HT-29 (cell line): Measurements from ENCODE around the gene UBAC1. TPM values are rescaled to one million over a fixed set of nuclear protein-coding genes. Genes with fewer than 3 reads are reported as not detected.
"Not testable (repeated sequence)": the region's sequence is repeated elsewhere in the genome, so short reads cannot be mapped to it uniquely, and the experiment has no call there.

Experiments used
- DNase-seq: peaks from one replicate; pipeline ENCODE4 v3.0.0-alpha.2; 2015; ENCODE audit warnings: low spot score
- total RNA-seq: library from RNA; depleted of rRNA; stranded (reverse); fragments of >200 nt; shearing (Covaris generic); gene quantifications from 2 replicates; pipeline ENCODE4 v1.2.3, GENCODE V29; 2014

UBAC1 gene
- total RNA-seq, 1 experiment from 2014 or later, result 53.0 TPM

GRCh38 chr9:135943604-135944003 is 17.6 kb downstream of the UBAC1 start:
- DNase-seq, result not testable (repeated sequence)

GRCh38 chr9:135941288-135941995 is 19.7 kb downstream of the UBAC1 start:
- no peak for DNase-seq

DNA sequence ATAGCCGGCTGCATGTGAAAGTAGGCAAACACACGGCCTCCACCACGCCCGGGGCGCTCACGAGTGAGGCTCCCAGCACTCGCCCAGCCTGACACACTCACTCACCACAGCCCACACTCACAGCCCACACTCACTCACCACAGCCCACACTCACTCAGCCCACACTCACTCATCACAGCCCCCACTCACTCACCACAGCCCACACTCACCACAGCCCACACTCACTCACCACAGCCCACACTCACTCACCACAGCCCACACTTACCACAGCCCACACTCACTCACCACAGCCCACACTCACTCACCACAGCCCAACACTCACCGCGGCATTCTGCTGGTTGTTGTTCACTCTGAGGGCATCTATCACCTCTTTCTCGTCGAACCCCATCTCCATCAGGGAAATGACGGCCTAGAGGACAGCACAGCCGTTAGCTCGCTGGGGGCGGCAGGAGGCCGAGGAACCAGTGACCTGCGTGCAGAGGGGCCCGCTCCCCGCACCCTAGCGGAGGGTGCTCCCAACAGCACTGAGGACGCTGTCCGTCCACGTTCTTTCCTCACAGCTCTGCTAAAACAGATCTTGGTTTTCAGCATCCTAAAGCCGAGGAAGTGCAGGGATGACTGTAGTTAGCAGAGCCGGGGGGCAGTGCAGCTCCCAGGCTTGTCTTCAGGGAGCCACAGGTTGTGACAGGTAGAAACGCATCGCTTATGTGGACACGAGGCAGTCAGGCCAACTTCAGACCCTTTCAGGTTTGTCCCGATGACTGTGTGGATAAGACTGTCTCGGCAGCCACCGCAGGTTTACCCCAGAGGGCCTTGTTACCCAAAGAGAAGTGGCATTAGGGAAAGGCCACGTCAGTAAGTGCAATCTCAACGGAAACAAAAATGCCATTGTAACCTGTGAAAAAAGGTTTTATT is 21.6 kb downstream of the UBAC1 start:
- DNase-seq, result no peak

DNA sequence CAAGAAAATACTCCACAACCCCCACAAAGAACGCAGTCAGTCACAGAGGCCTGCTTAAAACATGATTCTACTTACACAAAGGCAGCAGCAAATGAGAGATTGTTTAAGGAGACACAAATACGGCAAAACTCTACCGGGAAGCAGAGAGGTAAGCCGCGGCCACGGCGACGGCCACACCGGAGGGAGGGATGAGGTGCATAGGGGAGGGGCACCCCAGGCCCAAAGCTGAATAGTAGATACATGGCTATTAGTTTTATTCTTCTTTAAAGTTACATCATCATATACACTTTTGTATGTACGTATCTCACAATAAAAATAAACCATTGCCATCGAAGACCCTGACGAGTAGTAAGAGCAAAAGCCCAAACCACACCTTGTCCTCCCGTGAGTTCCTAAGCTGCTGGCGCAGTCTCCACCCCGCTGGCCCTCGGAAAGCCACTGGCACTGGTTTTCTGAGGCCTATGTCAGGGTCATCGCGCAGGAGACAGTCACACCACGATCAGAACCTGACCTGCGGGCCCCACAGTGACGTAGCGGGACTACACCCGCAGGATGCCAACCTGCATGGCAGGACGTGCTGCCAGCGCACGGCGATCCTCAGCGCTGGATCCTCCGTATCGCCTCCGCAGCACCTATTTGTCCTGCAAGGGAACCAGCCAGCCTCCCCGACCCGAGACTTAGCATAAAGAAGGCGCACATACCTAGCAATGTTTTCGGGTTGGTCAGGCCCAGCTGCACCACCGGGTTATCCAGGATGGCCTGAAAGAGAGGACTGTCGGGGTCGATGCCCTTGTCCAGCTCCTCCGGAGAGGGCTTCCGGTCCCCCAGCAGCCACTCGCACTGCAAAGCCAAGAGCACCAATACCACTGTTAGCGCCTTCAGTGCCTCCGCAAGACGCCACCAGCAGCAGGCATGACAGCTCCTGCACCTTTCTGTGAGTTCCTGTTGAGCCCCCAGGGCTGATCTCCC is 23.4 kb downstream of the UBAC1 start:
- no peak for DNase-seq

- DNase-seq, result no peak
Measured at GRCh38 chr9:135933114-135933513, 28.1 kb downstream of the UBAC1 start.

GRCh38 chr9:135932656-135933055 is 28.5 kb downstream of the UBAC1 start:
- DNase-seq, result no peak

DNA sequence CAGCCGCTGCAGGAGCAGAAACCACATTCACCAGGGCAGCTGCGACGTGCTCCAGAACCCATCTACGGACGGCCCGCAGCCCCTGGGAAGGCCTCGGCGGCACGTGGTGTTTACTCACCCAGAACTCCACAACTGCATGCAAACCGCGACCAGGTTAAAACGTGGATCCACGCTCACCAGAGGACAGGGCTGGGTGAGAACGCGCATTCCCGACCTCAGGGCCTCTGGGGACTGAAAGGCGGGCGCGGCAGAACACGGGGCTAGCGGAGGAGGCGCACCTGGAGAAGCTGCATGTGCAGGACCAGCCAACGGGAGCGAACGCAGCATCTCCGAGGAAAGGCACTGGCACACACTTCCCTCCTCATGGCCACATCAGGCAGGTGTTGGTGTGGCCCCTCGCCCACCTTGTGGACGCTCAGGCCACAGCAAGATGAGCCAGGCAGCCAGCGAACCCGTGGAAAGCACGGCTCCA is 29.8 kb downstream of the UBAC1 start:
- DNase-seq, result no peak

GRCh38 chr9:135930446-135931345 is 30.5 kb downstream of the UBAC1 start:
- no peak for DNase-seq

DNA sequence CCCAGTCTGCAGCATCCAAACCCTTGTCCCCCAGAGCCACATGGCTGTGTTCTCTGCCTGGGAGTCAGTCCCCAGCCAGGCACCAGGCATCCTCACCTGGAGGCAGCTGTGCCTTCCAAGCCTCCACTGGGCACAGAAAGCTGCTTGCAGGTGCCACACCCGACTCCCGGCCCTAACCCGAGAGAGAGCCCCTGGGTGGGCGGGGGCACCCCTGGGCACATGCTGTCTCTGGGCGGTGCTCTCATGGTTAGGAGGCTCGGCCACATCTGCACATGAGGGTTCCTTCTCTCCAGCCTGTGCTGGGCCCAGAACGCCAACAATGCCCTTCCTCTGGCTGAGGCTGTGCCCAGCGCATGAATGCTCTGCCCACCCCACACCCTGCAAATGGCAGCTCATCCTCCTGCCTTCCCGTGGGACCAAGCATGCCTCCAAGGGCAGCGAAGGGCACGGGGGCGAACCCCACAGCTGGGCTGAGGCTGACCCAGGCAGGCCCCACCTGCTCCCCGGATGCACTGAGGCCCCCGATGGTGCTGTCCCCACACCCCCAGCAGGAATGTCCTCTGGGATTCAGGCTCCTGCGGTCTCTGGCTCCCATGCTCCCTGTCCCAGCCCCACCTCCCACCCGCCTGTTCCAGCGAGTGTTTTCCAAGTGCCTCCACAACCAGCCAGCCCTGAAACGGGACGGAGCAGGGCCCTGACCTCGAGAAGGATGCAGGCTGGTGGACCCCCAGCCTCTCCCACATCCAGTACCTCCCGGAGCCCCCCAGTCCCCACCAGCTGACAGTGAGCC is 31.3 kb downstream of the UBAC1 start:
- DNase-seq, result no peak

DNA sequence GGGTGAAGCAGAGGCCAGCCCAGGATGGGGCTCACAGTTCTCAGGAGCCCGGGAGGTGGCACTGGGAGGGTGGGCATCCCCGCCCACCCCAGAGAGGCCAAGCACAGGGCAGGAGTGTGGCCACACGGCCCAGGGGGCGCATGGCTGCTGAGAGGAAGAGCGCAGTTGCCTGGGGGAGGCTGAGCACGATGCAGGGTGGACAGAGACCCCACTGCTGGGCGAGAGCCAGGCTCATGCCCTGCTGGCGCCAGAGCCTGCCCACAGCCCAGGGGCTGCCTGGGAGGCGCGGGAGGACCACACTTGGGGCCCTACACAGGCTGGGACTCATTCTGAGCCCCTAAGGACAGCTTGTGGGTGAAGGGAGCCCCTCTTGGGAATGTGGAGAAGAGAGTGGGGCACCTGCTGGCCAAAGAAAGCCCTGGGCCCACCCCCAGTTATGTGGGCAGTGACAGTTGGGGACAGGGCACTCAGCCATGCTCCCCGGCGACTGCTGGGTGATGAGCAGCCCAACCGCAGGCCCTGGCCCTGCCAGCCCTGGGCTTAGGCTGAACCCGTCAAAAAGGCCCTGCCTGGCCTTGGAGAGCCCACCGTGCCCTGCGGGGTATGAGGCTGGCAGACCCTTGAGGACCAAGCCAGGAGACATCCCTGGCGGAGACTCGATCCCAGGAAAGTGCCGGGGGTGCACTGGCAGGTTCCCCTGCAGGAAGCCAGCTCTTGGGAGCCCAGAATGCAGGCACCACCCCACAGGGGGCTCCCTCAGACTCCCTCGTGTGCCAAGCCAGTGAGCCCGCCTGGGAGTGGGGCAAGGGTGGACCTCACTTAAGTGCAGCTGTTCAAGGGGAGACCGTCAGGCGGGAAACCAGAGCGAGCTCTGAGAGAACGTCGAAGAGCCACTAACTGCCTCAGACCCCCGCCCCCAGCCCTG is 32.2 kb downstream of the UBAC1 start:
- DNase-seq, result no peak

- DNase-seq, result no peak
Measured at GRCh38 chr9:135928074-135928730, 33.0 kb downstream of the UBAC1 start.

DNA sequence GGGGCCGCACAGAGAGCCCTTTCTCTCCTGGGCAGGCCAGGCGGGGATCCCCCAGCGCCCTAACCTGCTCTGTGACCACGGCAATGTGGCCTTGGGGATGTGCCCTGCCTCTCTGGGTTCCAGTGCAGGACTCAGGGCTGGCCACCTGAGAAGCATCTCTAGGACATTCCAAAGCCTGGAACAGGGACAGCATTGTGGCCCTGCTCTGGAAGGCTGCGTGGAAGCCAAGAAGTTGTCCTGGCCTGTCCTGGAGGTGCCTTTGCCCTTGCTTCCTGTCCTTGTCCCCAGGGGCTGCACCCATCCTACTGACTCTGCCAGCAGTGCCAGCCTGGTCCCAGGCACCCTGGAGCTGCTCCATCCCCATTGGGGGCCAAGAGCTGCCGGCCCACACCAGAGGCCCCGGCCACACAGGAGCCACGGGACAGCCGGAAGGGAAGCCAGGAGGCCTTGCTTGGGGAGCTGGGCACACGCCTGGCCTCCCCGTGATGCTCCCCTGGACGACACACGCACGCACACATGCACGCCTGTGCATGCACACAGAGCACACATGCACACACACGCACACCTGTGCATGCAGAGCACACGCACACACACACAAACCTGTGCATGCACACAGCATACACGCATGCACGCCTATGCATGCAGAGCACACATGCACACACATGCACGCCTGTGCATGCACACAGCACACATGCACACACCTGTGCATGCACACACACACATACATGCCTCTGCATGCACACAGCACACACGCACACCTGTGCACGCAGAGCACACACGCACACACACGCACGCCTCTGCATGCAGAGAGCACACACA is 33.8 kb downstream of the UBAC1 start:
- DNase-seq, result no peak

GRCh38 chr9:135926402-135927194 is 34.6 kb downstream of the UBAC1 start:
- DNase-seq, result peak; percentile 65

- no peak for DNase-seq
Measured at GRCh38 chr9:135925496-135926133, 35.6 kb downstream of the UBAC1 start.

DNA sequence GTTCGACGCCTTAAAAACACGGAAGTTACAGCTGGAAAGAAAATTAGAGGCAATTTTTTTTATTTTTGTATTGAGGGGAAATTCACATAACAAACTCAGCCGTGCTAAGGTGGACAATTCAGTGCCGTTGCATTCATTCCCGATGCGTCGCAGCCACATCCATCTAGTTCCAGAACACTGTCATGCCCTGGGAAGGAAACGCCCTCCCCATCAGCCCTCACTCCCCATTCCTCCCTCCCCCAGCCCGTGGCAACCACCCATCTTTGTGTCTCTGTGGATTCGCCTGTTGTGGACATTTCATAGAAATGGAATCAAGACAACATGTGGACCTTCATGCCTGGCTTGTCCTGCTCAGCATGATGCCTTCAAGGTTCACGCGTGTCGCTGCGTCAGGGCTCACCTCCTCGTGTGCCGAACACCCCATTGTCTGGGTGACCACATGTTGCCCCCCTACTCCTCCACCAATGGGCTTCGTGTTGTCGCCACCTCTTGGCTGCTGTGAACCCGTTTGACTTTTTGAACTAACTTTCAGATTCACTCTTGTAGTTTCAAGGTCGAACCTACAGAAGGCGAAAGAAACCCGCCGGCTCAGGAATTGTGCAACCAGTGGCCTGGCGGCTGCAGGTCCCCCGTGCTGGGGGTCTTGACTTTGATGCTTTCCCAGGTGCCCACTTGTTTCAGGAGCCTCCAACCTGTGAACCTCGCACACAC is 36.4 kb downstream of the UBAC1 start:
- no peak for DNase-seq
